PC-9 (cell line): ENCODE measurements around the gene GMDS. TPM values are rescaled to one million over a fixed set of nuclear protein-coding genes. Genes with fewer than 3 reads are reported as not detected.
A peak's percentile ranks its signal among the peaks of the same experiment; 100 is the strongest.

Experiments
- BruUV-seq: library from RNA; stranded (reverse); fragments of 400-500 nt; replicated peaks from 2 replicates; lab custom pipeline; 2021; lab: Mats Ljungman, UMichigan
- CTCF ChIA-PET: fragments of 300-600 bp; sonication (Branson Sonifier 250); formaldehyde crosslinking; loops from one replicate; lab custom pipeline; 2022; ENCODE audit warnings: antibody characterized with exemption; lab: Charles Lee
- POLR2A ChIA-PET: fragments of 300-600 bp; sonication (Branson Sonifier 250); formaldehyde crosslinking; loops from one replicate; lab custom pipeline; 2022; ENCODE audit warnings: antibody characterized with exemption; ENCODE audit not compliant: unreplicated experiment; lab: Charles Lee
- DNase-seq, 2 experiments: peaks; one replicate each; pipeline versions ENCODE4 v3.0.0 to v3.0.0-alpha.2; 2015 to 2022; ENCODE audit warnings: mixed read lengths in 1 of 2
- H2AFZ ChIP-seq: fragments of 200-600 bp; sonication (generic); 2 replicates; pipeline ENCODE4 v1.8.1; 2017; ENCODE audit warnings: antibody characterized with exemption
- H3F3A ChIP-seq: fragments of 200-600 bp; sonication (generic); 2 replicates; pipeline ENCODE4 v1.8.1; 2017; ENCODE audit warnings: antibody characterized with exemption, mild to moderate bottlenecking, low read depth; ENCODE audit not compliant: insufficient read depth
- H3K27ac ChIP-seq: fragments of 200-600 bp; sonication (generic); 2 replicates; pipeline ENCODE4 v1.6.1; 2016; ENCODE audit warnings: mixed run types
- H3K27me3 ChIP-seq: fragments of 200-600 bp; sonication (generic); 2 replicates; pipeline ENCODE4 v1.6.1; 2016; ENCODE audit warnings: low read depth, mixed run types; ENCODE audit not compliant: insufficient read depth
- H3K36me3 ChIP-seq: fragments of 200-600 bp; sonication (generic); 2 replicates; pipeline ENCODE4 v1.6.1; 2016; ENCODE audit warnings: low read depth, mixed run types
- H3K4me1 ChIP-seq: fragments of 200-600 bp; sonication (generic); replicated peaks from 2 replicates; pipeline ENCODE4 v1.6.1; 2016; ENCODE audit warnings: mixed run types; ENCODE audit not compliant: insufficient read depth
- H3K4me2 ChIP-seq: fragments of 200-600 bp; sonication (generic); 2 replicates; pipeline ENCODE4 v1.6.1; 2017; ENCODE audit warnings: mixed run types
- H3K4me3 ChIP-seq: fragments of 200-600 bp; sonication (generic); 2 replicates; pipeline ENCODE4 v1.6.1; 2016; ENCODE audit warnings: mixed run types
- H3K79me2 ChIP-seq: fragments of 200-600 bp; sonication (generic); 2 replicates; pipeline ENCODE4 v1.6.1; 2017; ENCODE audit warnings: low read depth, mixed run types
- H3K9me2 ChIP-seq: fragments of 200-600 bp; sonication (generic); 2 replicates; pipeline ENCODE4 v1.8.1; 2017; ENCODE audit warnings: mild to moderate bottlenecking; ENCODE audit not compliant: insufficient read depth
- H3K9me3 ChIP-seq: fragments of 200-600 bp; sonication (generic); 2 replicates; pipeline ENCODE4 v1.8.1; 2016; ENCODE audit warnings: low read depth; ENCODE audit not compliant: insufficient read depth
- H4K20me1 ChIP-seq: fragments of 200-600 bp; sonication (generic); 2 replicates; pipeline ENCODE4 v1.8.1; 2017; ENCODE audit not compliant: insufficient read depth
- CTCF ChIP-seq: fragments of 200-600 bp; sonication (generic); conservative IDR thresholded peaks from 2 replicates; pipeline ENCODE4 v1.6.1; 2017; ENCODE audit warnings: mixed run types, antibody characterized with exemption, mild to moderate bottlenecking, moderate library complexity
- EZH2 ChIP-seq: fragments of 200-600 bp; sonication (generic); IDR thresholded peaks from 2 replicates; pipeline ENCODE4 v1.8.0; 2017; ENCODE audit warnings: antibody characterized with exemption, low read depth
- intact Hi-C: fragments of 100-400 bp; cut with micrococcal nuclease; formaldehyde crosslinking; loops from one replicate; pipeline ENCODE4 v1.10.0; 2022; ENCODE audit not compliant: unreplicated experiment
- total RNA-seq: library from RNA; stranded (reverse); gene quantifications from 2 replicates; pipeline ENCODE4 v1.2.3, GENCODE V29; 2021

The GMDS gene
- total RNA-seq, 1 experiment from 2014 or later, result 30.1 TPM

- H3K4me1 ChIP-seq, result no peaks in the 10 kb centered on the region
- ChIA-PET CTCF (interaction anchor here (0.5 to 1.9 kb wide), 5 partner anchors 12 to 367 kb away, joined by 3 to 14 read pairs (median 3); no protein-coding TSS in a partner anchor), POLR2A (interaction anchor here (1.1 kb wide), 1 partner anchor 538 kb away, joined by 4 read pairs; no protein-coding TSS in a partner anchor)
These were observed 36.1 kb downstream of the GMDS start for GRCh38 chr6:2209226-2209809.

GRCh38 chr6:2208468-2208867 lies 36.9 kb downstream of the GMDS start:
- no peak overlapping the region for H2AFZ ChIP-seq
- H4K20me1 ChIP-seq, result no peaks in the 10 kb centered on the region
- no peaks in the 10 kb centered on the region for H3K9me3 ChIP-seq
- no peak overlapping the region for H3K27ac ChIP-seq
- no peaks in the 10 kb centered on the region for H3K4me1 ChIP-seq
- no peak overlapping the region for H3K4me3 ChIP-seq
- no peaks in the 10 kb centered on the region for H3K27me3 ChIP-seq
- H3K9me2 ChIP-seq, result no peaks in the 10 kb centered on the region
- intact Hi-C loops, result no loop called here
- no peaks in the 10 kb centered on the region for H3F3A ChIP-seq
- no peaks in the 10 kb centered on the region for H3K79me2 ChIP-seq
- TF ChIP-seq CTCF (no peak), EZH2 (no peak)
- ChIA-PET CTCF (interaction anchor here (0.6 to 1.9 kb wide), 4 partner anchors 146 to 612 kb away, joined by 3 to 14 read pairs (median 4); no protein-coding TSS in a partner anchor), POLR2A (interaction anchor here (1.1 kb wide), 1 partner anchor 537 kb away, joined by 4 read pairs; no protein-coding TSS in a partner anchor)
- DNase-seq, result no peak
- H3K4me2 ChIP-seq, result no peak overlapping the region
- BruUV-seq, result no TSS peak
- no peaks in the 10 kb centered on the region for H3K36me3 ChIP-seq

More at GRCh38 chr6:2209226-2209809, 36.1 kb downstream of the GMDS start:
- H3F3A ChIP-seq, result no peaks in the 10 kb centered on the region
- no peaks in the 10 kb centered on the region for H3K79me2 ChIP-seq
- no peak overlapping the region for H3K4me3 ChIP-seq
- H2AFZ ChIP-seq, result no peak overlapping the region
- H3K4me2 ChIP-seq, result no peak overlapping the region
- H3K9me2 ChIP-seq, result no peaks in the 10 kb centered on the region
- intact Hi-C loops, result no loop called here
- peak; percentile 38 to 48 for DNase-seq
- BruUV-seq, result no TSS peak
- no peaks in the 10 kb centered on the region for H3K9me3 ChIP-seq
- H3K27me3 ChIP-seq, result no peaks in the 10 kb centered on the region
- no peak overlapping the region for H3K27ac ChIP-seq
- TF ChIP-seq CTCF (peak; percentile 62), EZH2 (no peak)
- no peaks in the 10 kb centered on the region for H3K36me3 ChIP-seq
- H4K20me1 ChIP-seq, result no peaks in the 10 kb centered on the region

- ChIA-PET CTCF (interaction anchor here (0.6 kb wide), 1 partner anchor 73 kb away, joined by 7 read pairs; no protein-coding TSS in a partner anchor), POLR2A (no interaction called here)
- no peak for DNase-seq
- Histone ChIP-seq H3K9me2 (no peaks in the 10 kb centered on the region), H3K4me2 (no peak overlapping the region), H3K27me3 (no peaks in the 10 kb centered on the region), H3K36me3 (no peaks in the 10 kb centered on the region), H3K4me3 (no peak overlapping the region), H3F3A (no peaks in the 10 kb centered on the region), H3K27ac (no peak overlapping the region), H2AFZ (no peak overlapping the region), H3K4me1 (no peaks in the 10 kb centered on the region), H4K20me1 (no peaks in the 10 kb centered on the region), H3K79me2 (no peaks in the 10 kb centered on the region), H3K9me3 (no peaks in the 10 kb centered on the region)
- TF ChIP-seq EZH2, result no peak
- TF ChIP-seq CTCF, result no peak
- intact Hi-C loops, result no loop called here
- no TSS peak for BruUV-seq
These were observed 40.0 kb downstream of the GMDS start for GRCh38 chr6:2205396-2205795.
